Measurements from ENCODE around the gene WDR48. TPM values are rescaled to one million over a fixed set of nuclear protein-coding genes. Genes with fewer than 3 reads are reported as not detected.

Gene WDR48
- total RNA-seq, 1 donor from 2014 or later: 38.6 TPM

GRCh38 chr3:39099242-39099641 lies 47.4 kb downstream of the WDR48 start:
- Mint-ChIP-seq H3K27me3 (ENCODE audit: low read depth) (no peaks in the 10 kb centered on the region), H3K27ac (no peak overlapping the region), H3K9me3 (no peaks in the 10 kb centered on the region), H3K4me1 (ENCODE audit: low read depth) (peaks cover 3% of the 10 kb centered on the region), H3K4me3 (ENCODE audit: low read depth) (no peak overlapping the region), H3K36me3 (ENCODE audit: low read depth) (peaks cover 20% of the 10 kb centered on the region)
- DNase-seq (ENCODE audit: low spot score): no peak
- intact Hi-C loops (cut with micrococcal nuclease): no loop called here

- H3K27me3 Mint-ChIP-seq (ENCODE audit: low read depth): no peaks in the 10 kb centered on the region
- H3K9me3 Mint-ChIP-seq: no peaks in the 10 kb centered on the region
- peaks cover 3% of the 10 kb centered on the region for H3K4me1 Mint-ChIP-seq (ENCODE audit: low read depth)
- DNase-seq (ENCODE audit: low spot score): no peak
- H3K27ac Mint-ChIP-seq: no peak overlapping the region
- H3K36me3 Mint-ChIP-seq (ENCODE audit: low read depth): peaks cover 15% of the 10 kb centered on the region
- intact Hi-C loops (cut with micrococcal nuclease): no loop called here
- no peak overlapping the region for H3K4me3 Mint-ChIP-seq (ENCODE audit: low read depth)
Measured at GRCh38 chr3:39099738-39100499, 48.1 kb downstream of the WDR48 start.

- intact Hi-C loops (cut with micrococcal nuclease): no loop called here
- H3K27me3 Mint-ChIP-seq (ENCODE audit: low read depth): no peaks in the 10 kb centered on the region
- no peak overlapping the region for H3K4me3 Mint-ChIP-seq (ENCODE audit: low read depth)
- peaks cover 9% of the 10 kb centered on the region for H3K36me3 Mint-ChIP-seq (ENCODE audit: low read depth)
- no peak overlapping the region for H3K27ac Mint-ChIP-seq
- DNase-seq (ENCODE audit: low spot score): no peak
- H3K4me1 Mint-ChIP-seq (ENCODE audit: low read depth): peaks cover 8% of the 10 kb centered on the region
- H3K9me3 Mint-ChIP-seq: no peaks in the 10 kb centered on the region
Measured at GRCh38 chr3:39100500-39100886, 48.7 kb downstream of the WDR48 start.

- Mint-ChIP-seq H3K4me1 (ENCODE audit: low read depth) (peaks cover 14% of the 10 kb centered on the region), H3K9me3 (no peaks in the 10 kb centered on the region)
Measured at GRCh38 chr3:39101022-39101689, 49.3 kb downstream of the WDR48 start.

GRCh38 chr3:39102504-39103323 lies 50.9 kb downstream of the WDR48 start:
- no peak overlapping the region for H3K27ac Mint-ChIP-seq
- H3K4me3 Mint-ChIP-seq (ENCODE audit: low read depth): no peak overlapping the region
- peaks cover 20% of the 10 kb centered on the region for H3K4me1 Mint-ChIP-seq (ENCODE audit: low read depth)
- DNase-seq (ENCODE audit: low spot score): no peak
- peaks cover 7% of the 10 kb centered on the region for H3K36me3 Mint-ChIP-seq (ENCODE audit: low read depth)
- intact Hi-C loops (cut with micrococcal nuclease): no loop called here
- H3K9me3 Mint-ChIP-seq: no peaks in the 10 kb centered on the region
- H3K27me3 Mint-ChIP-seq (ENCODE audit: low read depth): peaks cover 3% of the 10 kb centered on the region

More at GRCh38 chr3:39101022-39101689, 49.3 kb downstream of the WDR48 start:
- Mint-ChIP-seq H3K36me3 (ENCODE audit: low read depth) (peaks cover 11% of the 10 kb centered on the region), H3K27me3 (ENCODE audit: low read depth) (peaks cover 3% of the 10 kb centered on the region), H3K27ac (no peak overlapping the region), H3K4me3 (ENCODE audit: low read depth) (no peak overlapping the region)
- intact Hi-C loops (cut with micrococcal nuclease): no loop called here
- DNase-seq (ENCODE audit: low spot score): no peak

GRCh38 chr3:39103324-39103693 lies 51.5 kb downstream of the WDR48 start:
- H3K36me3 Mint-ChIP-seq (ENCODE audit: low read depth): peaks cover 7% of the 10 kb centered on the region

GRCh38 chr3:39103791-39104552 lies 52.2 kb downstream of the WDR48 start:
- H3K27ac Mint-ChIP-seq: no peak overlapping the region
- H3K4me1 Mint-ChIP-seq (ENCODE audit: low read depth): peaks cover 32% of the 10 kb centered on the region
- no peak for DNase-seq (ENCODE audit: low spot score)
- no peak overlapping the region for H3K4me3 Mint-ChIP-seq (ENCODE audit: low read depth)
- intact Hi-C loops (cut with micrococcal nuclease): no loop called here
- H3K9me3 Mint-ChIP-seq: no peaks in the 10 kb centered on the region
- H3K27me3 Mint-ChIP-seq (ENCODE audit: low read depth): peaks cover 3% of the 10 kb centered on the region
- peaks cover 7% of the 10 kb centered on the region for H3K36me3 Mint-ChIP-seq (ENCODE audit: low read depth)

More at GRCh38 chr3:39103324-39103693, 51.5 kb downstream of the WDR48 start:
- Mint-ChIP-seq H3K4me3 (ENCODE audit: low read depth) (no peak overlapping the region), H3K27me3 (ENCODE audit: low read depth) (peaks cover 3% of the 10 kb centered on the region), H3K9me3 (no peaks in the 10 kb centered on the region), H3K27ac (no peak overlapping the region), H3K4me1 (ENCODE audit: low read depth) (peaks cover 26% of the 10 kb centered on the region)
- intact Hi-C loops (cut with micrococcal nuclease): no loop called here
- no peak for DNase-seq (ENCODE audit: low spot score)

GRCh38 chr3:39104961-39105686 lies 53.3 kb downstream of the WDR48 start:
- Mint-ChIP-seq H3K36me3 (ENCODE audit: low read depth) (peaks cover 7% of the 10 kb centered on the region), H3K27me3 (ENCODE audit: low read depth) (peaks cover 3% of the 10 kb centered on the region), H3K4me3 (ENCODE audit: low read depth) (no peak overlapping the region), H3K4me1 (ENCODE audit: low read depth) (peaks cover 32% of the 10 kb centered on the region), H3K27ac (no peak overlapping the region), H3K9me3 (no peaks in the 10 kb centered on the region)
- intact Hi-C loops (cut with micrococcal nuclease): loop anchor here (5.0 kb wide), 1 partner anchor 187 kb away; no protein-coding TSS in a partner anchor
- no peak for DNase-seq (ENCODE audit: low spot score)

GRCh38 chr3:39105687-39106063 lies 53.9 kb downstream of the WDR48 start:
- Mint-ChIP-seq H3K27ac (no peak overlapping the region), H3K9me3 (no peaks in the 10 kb centered on the region)

GRCh38 chr3:39106281-39106811 lies 54.5 kb downstream of the WDR48 start:
- intact Hi-C loops (cut with micrococcal nuclease): loop anchor here (5.0 kb wide), 1 partner anchor 186 kb away; no protein-coding TSS in a partner anchor
- Mint-ChIP-seq H3K27me3 (ENCODE audit: low read depth) (peaks cover 3% of the 10 kb centered on the region), H3K9me3 (no peaks in the 10 kb centered on the region), H3K36me3 (ENCODE audit: low read depth) (peaks cover 7% of the 10 kb centered on the region), H3K4me1 (ENCODE audit: low read depth) (peaks cover 32% of the 10 kb centered on the region), H3K4me3 (ENCODE audit: low read depth) (peak overlapping the region; percentile 83), H3K27ac (peak overlapping the region; percentile 23)
- no peak for DNase-seq (ENCODE audit: low spot score)

More at GRCh38 chr3:39105687-39106063, 53.9 kb downstream of the WDR48 start:
- DNase-seq (ENCODE audit: low spot score): no peak
- Mint-ChIP-seq H3K4me1 (ENCODE audit: low read depth) (peaks cover 32% of the 10 kb centered on the region), H3K4me3 (ENCODE audit: low read depth) (peak overlapping the region; percentile 83), H3K27me3 (ENCODE audit: low read depth) (peaks cover 3% of the 10 kb centered on the region), H3K36me3 (ENCODE audit: low read depth) (peaks cover 7% of the 10 kb centered on the region)
- intact Hi-C loops (cut with micrococcal nuclease): loop anchor here (5.0 kb wide), 1 partner anchor 187 kb away; no protein-coding TSS in a partner anchor

- Mint-ChIP-seq H3K27me3 (ENCODE audit: low read depth) (peaks cover 3% of the 10 kb centered on the region), H3K9me3 (no peaks in the 10 kb centered on the region), H3K4me3 (ENCODE audit: low read depth) (peak overlapping the region; percentile 83), H3K27ac (peak overlapping the region; percentile 23), H3K4me1 (ENCODE audit: low read depth) (peaks cover 29% of the 10 kb centered on the region), H3K36me3 (ENCODE audit: low read depth) (peaks cover 7% of the 10 kb centered on the region)
- intact Hi-C loops (cut with micrococcal nuclease): loop anchor here (1.0 to 5.0 kb wide), 2 partner anchors 73 to 185 kb away; no protein-coding TSS in a partner anchor
- no peak for DNase-seq (ENCODE audit: low spot score)
Measured at GRCh38 chr3:39106851-39107387, 55.1 kb downstream of the WDR48 start.
